A375 (cell line): ENCODE data around the gene CPT1B. TPM values are rescaled to one million over a fixed set of nuclear protein-coding genes. Genes with fewer than 3 reads are reported as not detected.

Experiments
- total RNA-seq: library from RNA; depleted of rRNA; stranded (reverse); fragments of >200 nt; shearing (Covaris generic); gene quantifications from 2 replicates; pipeline ENCODE4 v1.2.3, GENCODE V29; 2014; rRNA removed

The CPT1B gene
- 8.2 and 18.8 TPM in 2 replicates for total RNA-seq

DNA sequence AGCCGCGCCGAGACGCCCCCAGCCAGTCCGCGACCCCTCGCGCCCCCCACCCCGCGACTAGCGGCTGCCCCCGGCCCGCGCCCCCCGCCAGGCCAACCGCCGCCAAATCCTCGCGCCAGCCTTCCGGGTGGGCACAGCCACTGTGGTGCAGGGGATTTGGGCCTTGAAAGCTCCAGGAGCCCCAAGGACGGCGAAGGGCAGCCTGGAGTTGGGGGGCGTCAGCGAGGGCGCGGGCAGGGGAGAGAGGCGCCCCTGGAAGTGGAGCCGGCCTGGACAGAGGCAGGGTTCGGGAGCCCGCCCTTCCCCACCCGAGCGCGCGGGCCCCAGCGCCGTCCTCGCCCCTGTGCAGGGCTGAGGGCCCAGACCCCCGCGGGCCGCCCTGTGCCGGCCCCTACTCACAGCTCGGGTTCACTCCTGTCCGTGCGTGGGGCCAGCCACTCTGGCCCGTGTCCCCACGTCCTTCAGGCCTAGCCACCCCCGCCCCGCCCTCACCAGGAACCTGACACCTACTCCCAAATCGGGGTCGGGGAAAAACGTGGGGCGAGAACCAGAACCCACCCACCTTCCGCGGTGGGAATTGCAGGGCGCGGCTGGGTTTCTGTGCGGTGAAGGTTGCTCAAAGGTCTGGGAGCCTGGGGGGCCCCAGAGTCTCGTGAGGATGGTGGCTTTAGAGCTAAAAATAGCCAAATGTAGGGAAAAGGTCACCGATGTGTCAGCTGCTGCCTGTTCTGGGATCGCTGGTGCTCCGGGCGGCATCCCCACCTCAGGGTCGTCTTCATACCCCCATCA lies at the start of gene CPT1B:
CPT1B (minus strand) TSS at position 441 of the 789 bp plus-strand sequence. CDS start 512 bp downstream, outside the sequence.

DNA sequence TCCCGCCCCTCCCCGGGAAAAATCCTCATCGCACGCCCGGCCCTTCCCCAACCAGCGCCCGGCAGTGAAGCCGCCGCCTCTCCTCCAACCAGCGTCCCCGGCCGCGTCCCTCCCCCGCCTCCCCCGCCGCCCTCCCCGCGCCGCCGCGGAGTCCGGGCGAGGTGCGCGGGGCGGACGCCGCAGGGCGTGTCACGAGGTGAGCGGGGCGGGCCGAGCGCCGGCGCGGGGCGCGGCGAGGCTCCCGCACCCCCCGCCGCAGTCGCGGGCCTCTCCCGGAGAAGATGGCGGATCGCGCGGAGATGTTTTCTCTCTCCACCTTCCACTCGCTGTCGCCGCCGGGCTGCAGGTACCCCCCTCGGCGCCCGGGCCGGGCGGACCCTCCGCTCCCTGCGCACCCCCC lies 22.3 kb upstream of the CPT1B start, which contains the start of gene MAPK8IP2:
MAPK8IP2 (plus strand) TSS at position 256 of the 400 bp plus-strand sequence; CDS start at position 282, 26 bp downstream.

DNA sequence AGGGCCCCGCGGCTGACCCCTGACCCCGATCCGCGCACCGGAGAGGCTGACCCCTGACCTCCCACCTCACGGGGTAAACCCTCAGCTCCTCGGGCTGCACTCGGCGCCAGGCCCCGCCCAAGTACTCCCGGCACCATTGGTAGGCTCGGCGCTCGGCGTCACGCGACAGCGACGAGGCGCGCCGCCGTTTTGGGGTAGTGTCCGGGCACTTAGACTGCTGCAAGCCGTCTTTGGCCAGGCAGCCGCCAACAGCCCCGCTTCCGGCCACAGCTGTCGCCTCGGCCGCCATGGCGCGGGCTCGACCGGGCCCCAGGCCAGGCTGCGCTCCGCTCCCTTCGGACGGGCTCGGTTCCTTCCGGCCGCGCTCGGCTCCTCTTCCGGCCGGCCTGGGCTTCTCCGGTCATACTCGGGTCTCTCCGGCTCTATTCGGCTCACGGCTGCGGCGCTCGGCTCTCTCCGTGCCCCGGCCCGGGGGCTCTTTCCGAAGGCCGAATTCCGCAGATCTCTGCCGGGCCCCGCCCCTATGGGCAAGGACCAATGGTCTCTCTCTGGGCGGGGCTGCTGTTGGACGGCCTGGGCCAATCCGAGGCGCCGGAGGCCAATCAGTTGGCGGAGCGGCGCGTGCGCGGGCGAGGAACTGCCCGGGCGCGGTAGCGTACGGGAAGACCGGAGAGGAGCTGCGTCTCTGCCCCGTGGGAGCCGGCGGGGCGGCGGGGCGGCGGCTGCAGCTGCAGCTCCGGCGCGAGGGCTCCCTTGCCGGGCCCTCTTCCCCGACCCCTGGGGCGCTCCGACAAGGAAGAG lies 4.5 kb upstream of the CPT1B start, which contains the start of gene CHKB:
CHKB (minus strand) TSS at position 357 of the 801 bp plus-strand sequence; CDS start at position 289, 68 bp downstream.

DNA sequence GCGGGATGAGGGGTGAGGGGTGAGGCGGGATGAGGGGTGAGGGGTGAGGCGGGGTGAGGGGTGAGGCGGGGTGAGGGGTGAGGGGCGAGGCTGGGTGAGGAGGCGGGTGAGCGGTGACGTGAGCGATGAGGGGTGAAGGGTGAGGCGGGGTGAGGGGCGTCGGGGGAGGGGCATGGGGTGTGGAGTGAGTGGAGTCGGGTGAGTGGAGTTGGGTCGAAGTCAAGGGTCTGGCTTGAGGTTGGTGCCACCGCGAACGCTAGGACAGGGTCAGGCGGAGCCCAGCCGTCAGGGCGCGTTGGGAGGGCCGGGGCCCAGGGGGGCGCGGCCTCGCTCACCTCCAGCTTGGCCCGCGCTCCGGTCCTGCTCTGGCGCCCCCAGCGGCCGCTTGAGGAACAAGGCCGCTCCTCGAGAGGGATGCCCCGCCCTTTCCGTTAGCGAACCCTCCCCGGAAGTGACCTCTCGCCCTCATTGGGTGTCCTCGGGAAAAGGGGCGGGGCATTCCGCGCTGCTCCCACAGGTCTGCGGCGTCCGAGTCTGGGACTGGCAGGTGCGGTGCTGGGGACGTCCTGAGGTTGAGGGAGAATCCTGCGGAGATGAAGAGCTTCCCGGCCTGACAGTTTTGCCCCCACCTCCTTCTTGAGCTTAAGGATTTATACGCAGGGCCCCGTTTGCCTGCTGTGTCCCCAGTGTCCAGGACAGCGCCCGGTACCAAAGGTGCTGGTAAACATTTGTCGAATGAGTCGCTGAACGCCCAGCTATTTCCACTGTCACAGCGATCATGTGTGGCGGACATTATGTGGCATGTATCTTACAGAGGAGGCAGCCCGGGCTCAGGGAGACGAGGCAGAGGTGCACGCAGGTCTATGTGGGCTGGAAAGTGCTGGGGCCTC lies 15.5 kb downstream of the CPT1B start, which contains the start of gene SYCE3:
SYCE3 (minus strand) TSS at position 397 of the 890 bp plus-strand sequence. CDS start 6,514 bp downstream, outside the sequence.

DNA sequence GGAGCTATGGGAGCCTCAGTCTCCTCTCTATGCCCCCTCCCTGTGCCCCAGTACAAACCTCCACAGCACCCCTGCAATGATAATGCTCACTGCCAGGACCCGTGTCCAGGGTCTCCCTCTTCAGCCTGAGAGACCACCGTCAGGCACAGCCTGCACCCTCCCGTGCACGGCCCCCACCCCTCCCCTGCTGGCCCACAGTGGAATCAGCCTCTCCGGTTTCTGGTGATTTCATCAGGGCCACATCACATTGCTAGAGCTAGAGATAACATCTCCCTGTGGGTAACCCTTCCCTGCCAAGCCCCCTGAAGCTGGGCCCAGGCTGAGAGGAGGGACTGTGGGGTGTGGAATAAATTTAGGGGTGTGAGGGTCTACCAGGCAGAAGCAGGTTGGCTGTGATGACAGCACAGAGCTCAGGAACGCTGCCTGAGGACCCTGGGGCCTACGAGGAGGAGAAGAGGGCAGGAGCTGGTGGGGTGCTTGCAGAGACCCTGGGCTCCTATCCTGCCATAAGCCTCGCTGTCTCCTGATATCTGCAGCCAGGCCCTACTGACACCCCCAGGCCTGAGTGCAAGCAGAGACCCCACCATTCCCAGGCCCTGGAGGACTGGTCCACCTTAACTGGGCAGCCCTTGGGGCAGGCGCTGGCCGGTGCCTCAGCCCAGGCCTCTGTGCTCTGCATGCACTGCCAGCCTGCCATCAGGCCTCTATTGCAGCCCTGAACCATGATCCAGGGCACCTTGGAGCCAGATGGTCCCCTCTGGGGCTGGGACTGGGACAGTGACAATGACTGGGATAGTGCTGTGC lies 32.5 kb downstream of the CPT1B start, which contains the start of gene KLHDC7B:
KLHDC7B (plus strand) TSS at position 378 of the 804 bp plus-strand sequence; CDS start at position 723, 345 bp downstream.

DNA sequence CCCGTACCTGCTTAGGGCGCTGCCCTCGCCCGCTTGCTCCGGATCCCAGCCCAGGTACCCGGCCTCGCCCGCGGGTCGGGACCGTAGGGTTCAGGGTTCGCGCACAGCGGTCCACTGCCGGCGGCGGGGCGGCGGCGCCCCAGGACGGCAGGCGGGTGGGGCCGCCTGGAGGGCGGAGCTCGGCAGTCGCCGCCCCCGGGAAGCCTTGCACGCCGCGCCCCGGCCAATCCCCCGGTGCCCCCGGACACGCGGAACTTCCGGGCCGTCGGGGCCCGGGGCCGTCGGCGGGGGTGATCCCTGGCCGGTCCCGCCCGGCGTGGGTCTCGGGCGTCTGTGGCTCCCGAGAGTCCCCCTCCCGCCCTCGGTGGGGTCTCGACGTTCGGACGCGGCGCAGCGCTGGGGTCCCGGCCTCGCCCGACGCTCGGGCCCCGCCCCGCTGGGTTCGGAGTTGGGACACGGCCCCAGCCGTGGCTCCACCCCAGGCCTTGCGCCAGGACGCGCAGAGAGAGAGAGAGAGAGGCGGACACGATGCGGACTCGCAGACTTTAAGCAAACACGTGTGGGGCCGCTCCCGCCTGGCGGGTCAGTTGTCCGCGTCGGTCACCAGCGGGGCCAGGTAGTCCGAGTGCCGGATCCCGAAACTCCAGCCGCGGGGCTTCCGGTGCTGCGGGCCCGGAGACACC lies 48.2 kb downstream of the CPT1B start, which contains the start of gene TYMP:
TYMP (minus strand) TSS at position 116 of the 683 bp plus-strand sequence. CDS start 303 bp downstream, outside the sequence.

DNA sequence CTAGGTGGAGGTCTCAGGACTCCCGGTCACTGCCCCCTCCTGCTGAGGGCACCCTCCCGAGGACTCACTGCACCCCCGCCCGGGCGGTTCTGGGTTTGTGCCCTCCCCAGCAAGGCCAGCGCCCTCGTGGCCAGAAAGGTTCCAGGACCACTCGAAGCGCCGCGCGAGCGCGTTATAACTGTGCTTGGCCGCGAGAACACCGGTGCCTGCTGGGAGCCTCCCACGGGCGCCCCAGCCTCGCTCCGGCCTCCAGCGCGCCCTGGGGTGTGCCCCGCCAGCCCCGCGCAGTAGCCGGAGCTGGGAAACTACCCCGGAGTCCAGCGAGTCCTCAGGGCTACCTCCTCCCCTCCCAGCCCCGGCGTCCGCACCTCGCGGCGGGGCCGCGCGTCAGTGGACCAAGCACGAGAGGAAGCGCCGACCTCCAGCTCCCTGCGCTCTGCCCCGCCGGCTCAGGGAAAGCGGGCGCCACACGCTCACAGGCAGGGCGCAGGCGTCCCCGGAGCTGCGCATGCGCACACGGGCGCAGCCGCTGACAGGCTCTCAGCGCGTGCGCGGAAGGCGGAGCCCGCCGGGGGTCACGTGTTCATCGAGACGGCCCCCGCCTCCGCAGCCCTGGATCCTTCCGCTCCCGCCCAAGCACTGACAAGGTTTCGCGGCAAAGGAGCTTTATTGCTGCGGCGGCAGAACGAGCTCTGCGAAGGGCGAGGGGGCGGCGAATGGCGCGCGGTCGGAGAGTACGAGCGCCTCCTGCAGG lies 52.9 kb downstream of the CPT1B start, which contains the start of gene SCO2:
SCO2 (minus strand) TSS at position 495 of the 754 bp plus-strand sequence. CDS start 1,187 bp downstream, outside the sequence.

Other genes starting within 250 kb of the CPT1B start
- gene PPP6R2, start 235.1 kb downstream of the CPT1B start, total RNA-seq = 34.7 and 35.6 TPM in 2 replicates
- gene SBF1, start 103.4 kb downstream of the CPT1B start, total RNA-seq = 51.5 and 55.0 TPM in 2 replicates
- gene ADM2, start 96.9 kb downstream of the CPT1B start, total RNA-seq = 6.3 and 7.4 TPM in 2 replicates
- gene MIOX, start 91.6 kb downstream of the CPT1B start, total RNA-seq = 0.34 TPM in 1 of 2 replicates, not detected in the other
- gene LMF2, start 70.7 kb downstream of the CPT1B start, total RNA-seq = 21.6 and 26.6 TPM in 2 replicates
- gene NCAPH2, start 70.2 kb downstream of the CPT1B start, total RNA-seq = 64.5 and 68.5 TPM in 2 replicates
- gene SCO2, start 52.8 kb downstream of the CPT1B start, total RNA-seq = 3.2 and 7.3 TPM in 2 replicates
- 1.1 and 1.5 TPM in 2 replicates for gene TYMP, start 48.4 kb downstream of the CPT1B start, total RNA-seq
- gene KLHDC7B, start 32.5 kb downstream of the CPT1B start, total RNA-seq = 0.34 TPM in 1 of 2 replicates, not detected in the other
- not detected in 2 replicates for gene SYCE3, start 15.5 kb downstream of the CPT1B start, total RNA-seq
- 19.5 and 20.7 TPM in 2 replicates for gene CHKB, start 4.4 kb upstream of the CPT1B start, total RNA-seq
- gene MAPK8IP2, start 22.4 kb upstream of the CPT1B start, total RNA-seq = 0.03 and 0.04 TPM in 2 replicates
- gene ARSA, start 49.7 kb upstream of the CPT1B start, total RNA-seq = 7.7 and 8.0 TPM in 2 replicates
- gene SHANK3, start 94.4 kb upstream of the CPT1B start, total RNA-seq = 0.29 and 0.30 TPM in 2 replicates
- gene ACR, start 159.8 kb upstream of the CPT1B start, total RNA-seq = 1.1 TPM in 1 of 2 replicates, not detected in the other
- gene RABL2B, start 205.2 kb upstream of the CPT1B start, total RNA-seq = 11.0 and 12.8 TPM in 2 replicates